ENCODE measurements around the gene MLLT11. TPM values are rescaled to one million over a fixed set of nuclear protein-coding genes. Genes with fewer than 3 reads are reported as not detected.

The MLLT11 gene
- total RNA-seq, 1 experiment from 2014 or later, result 23.3 TPM

DNA sequence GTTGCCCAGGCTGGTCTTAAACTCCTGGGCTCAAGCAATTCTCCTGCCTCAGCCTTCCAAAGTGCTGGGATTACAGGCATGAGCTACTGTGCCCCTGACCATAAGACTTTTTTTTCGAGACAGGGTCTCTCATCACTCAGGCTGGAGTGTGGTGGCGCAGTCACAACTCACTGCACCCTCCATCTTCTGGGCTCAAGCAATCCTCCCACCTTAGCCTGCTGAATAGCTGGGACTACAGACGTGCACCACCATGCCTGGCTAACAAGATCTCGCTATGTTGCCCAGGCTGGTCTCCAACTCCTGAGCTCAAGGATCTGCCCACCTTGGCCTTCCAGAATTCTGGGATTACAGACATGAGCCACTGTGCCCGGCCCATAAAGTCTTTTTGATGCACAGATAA, 10.7 kb upstream of the MLLT11 start:
- Histone ChIP-seq H3K79me2 (ENCODE audit: low read depth) (no peaks in the 10 kb centered on the region), H3K27me3 (ENCODE audit: insufficient read depth, low read depth) (no peaks in the 10 kb centered on the region), H3K9me3 (ENCODE audit: insufficient read depth, low read depth) (no peaks in the 10 kb centered on the region), H3K27ac (no peak overlapping the region), H3K4me2 (peak overlapping the region; percentile 97; the same call in 1 of the 2 replicates), H3K9me2 (ENCODE audit: insufficient read depth) (no peaks in the 10 kb centered on the region), H3K4me3 (no peak overlapping the region), H2AFZ (no peak overlapping the region), H3F3A (ENCODE audit: insufficient read depth, low read depth) (peaks cover 47% of the 10 kb centered on the region), H3K36me3 (ENCODE audit: low read depth) (peaks cover 18% of the 10 kb centered on the region), H3K4me1 (replicated peaks; ENCODE audit: insufficient read depth) (peaks cover 5% of the 10 kb centered on the region), H4K20me1 (ENCODE audit: insufficient read depth) (no peaks in the 10 kb centered on the region)
- ChIA-PET POLR2A (ENCODE audit: unreplicated experiment) (interaction anchor here (0.6 kb wide), 5 partner anchors 13 to 799 kb away, joined by 3 to 8 read pairs (median 6); no protein-coding TSS in a partner anchor), CTCF (interaction anchor here (0.7 to 1.1 kb wide), 2 partner anchors 25 to 842 kb away, joined by 3 read pairs; no protein-coding TSS in a partner anchor)
- DNase-seq, result no peak
- TF ChIP-seq EZH2 (IDR thresholded peaks at IDR 0.05; ENCODE audit: low read depth), result no peak
- TF ChIP-seq, protein P1, sequence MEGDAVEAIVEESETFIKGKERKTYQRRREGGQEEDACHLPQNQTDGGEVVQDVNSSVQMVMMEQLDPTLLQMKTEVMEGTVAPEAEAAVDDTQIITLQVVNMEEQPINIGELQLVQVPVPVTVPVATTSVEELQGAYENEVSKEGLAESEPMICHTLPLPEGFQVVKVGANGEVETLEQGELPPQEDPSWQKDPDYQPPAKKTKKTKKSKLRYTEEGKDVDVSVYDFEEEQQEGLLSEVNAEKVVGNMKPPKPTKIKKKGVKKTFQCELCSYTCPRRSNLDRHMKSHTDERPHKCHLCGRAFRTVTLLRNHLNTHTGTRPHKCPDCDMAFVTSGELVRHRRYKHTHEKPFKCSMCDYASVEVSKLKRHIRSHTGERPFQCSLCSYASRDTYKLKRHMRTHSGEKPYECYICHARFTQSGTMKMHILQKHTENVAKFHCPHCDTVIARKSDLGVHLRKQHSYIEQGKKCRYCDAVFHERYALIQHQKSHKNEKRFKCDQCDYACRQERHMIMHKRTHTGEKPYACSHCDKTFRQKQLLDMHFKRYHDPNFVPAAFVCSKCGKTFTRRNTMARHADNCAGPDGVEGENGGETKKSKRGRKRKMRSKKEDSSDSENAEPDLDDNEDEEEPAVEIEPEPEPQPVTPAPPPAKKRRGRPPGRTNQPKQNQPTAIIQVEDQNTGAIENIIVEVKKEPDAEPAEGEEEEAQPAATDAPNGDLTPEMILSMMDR (conservative IDR thresholded peaks at IDR 0.05), result no peak
- no TSS peak for BruUV-seq (replicated peaks)
- intact Hi-C loops (cut with micrococcal nuclease; ENCODE audit: unreplicated experiment), result loop anchor here (2.0 kb wide), 1 partner anchor 25 kb away; no protein-coding TSS in a partner anchor

DNA sequence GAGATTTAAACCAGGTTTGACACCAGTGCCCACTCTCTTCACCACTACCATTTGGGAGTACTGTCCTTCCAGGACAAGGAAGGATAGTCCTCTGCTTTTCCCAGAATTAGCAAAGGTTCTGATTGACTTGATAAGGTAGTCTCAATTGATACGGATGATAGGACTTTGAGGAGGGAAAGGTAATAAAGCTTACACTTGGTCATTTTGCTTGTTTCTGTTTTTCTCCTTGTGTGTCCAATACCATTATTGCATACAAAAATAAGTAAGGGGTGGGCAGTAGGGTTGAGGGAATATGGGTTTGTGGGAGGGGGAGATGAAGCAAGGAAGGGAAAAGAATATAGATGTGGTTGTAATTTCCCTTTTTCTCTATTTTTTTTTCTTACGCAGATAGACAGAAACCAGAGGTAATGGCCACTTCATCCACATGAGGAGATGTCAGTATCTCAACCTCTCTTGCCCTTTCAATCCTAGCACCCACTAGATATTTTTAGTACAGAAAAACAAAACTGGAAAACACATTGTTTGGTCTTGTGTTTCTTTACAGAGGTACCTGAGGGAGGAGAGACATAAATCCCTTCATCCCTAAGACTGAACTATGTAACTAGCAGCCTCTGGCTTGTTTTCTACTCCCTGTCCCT, 10.0 kb upstream of the MLLT11 start:
- Histone ChIP-seq H3K36me3 (ENCODE audit: low read depth) (peaks cover 25% of the 10 kb centered on the region), H3K4me1 (replicated peaks; ENCODE audit: insufficient read depth) (peaks cover 7% of the 10 kb centered on the region), H4K20me1 (ENCODE audit: insufficient read depth) (no peaks in the 10 kb centered on the region), H3K4me2 (peak overlapping the region; percentile 97; the same call in 1 of the 2 replicates), H3K9me2 (ENCODE audit: insufficient read depth) (no peaks in the 10 kb centered on the region), H3K27me3 (ENCODE audit: insufficient read depth, low read depth) (no peaks in the 10 kb centered on the region), H3K79me2 (ENCODE audit: low read depth) (0 out of 2 replicates have a peak, but pooled peaks cover 4% of the 10 kb centered on the region), H3K27ac (no peak overlapping the region), H3F3A (ENCODE audit: insufficient read depth, low read depth) (peaks cover 47% of the 10 kb centered on the region), H3K4me3 (no peak overlapping the region), H3K9me3 (ENCODE audit: insufficient read depth, low read depth) (no peaks in the 10 kb centered on the region), H2AFZ (no peak overlapping the region)
- POLR2A ChIA-PET (ENCODE audit: unreplicated experiment), result interaction anchor here (0.6 kb wide), 3 partner anchors 12 to 514 kb away, joined by 5 to 7 read pairs (median 6); no protein-coding TSS in a partner anchor
- TF ChIP-seq, protein P1 (conservative IDR thresholded peaks at IDR 0.05), result no peak
- TF ChIP-seq EZH2 (IDR thresholded peaks at IDR 0.05; ENCODE audit: low read depth), result no peak
- DNase-seq, result no peak
- intact Hi-C loops (cut with micrococcal nuclease; ENCODE audit: unreplicated experiment), result no loop called here
- no TSS peak for BruUV-seq (replicated peaks)
- CTCF ChIA-PET, result interaction anchor here (0.7 to 1.1 kb wide), 2 partner anchors 26 to 843 kb away, joined by 3 read pairs; no protein-coding TSS in a partner anchor

DNA sequence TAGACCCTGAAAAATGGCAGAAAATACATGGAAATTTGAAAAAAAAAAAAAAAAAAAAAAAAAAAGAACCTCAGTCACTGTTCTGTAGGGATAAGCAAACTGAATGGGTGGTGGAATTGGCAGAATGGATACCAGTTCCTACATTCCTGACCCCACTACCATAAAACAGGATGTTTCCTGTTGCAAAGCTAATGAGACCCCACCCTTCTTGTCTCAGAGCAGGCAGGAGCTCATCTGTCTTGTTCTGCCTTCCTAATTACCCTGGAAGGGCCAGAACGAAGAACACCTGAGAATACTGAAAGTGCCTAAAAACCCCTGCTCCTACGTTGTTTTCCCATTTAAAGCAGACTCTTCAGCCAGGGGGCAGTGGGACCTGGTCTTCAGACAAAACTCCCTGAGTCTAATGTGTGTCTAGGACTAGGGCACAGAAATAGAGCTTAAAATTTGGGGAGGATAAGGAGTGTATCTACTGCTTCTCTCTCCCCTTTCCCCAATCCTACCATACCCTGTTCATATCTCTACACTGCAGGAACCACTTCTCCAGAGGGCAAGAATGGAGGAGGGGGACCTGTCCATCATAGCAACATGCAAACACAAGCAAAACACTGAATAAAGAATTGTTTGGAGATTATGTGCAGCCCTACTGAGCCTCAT, 8.7 kb upstream of the MLLT11 start:
- Histone ChIP-seq H4K20me1 (ENCODE audit: insufficient read depth) (0 out of 2 replicates have a peak, but pooled peaks cover under 1% of the 10 kb centered on the region), H3K9me3 (ENCODE audit: insufficient read depth, low read depth) (no peaks in the 10 kb centered on the region), H2AFZ (no peak overlapping the region), H3K4me2 (no peak overlapping the region), H3K79me2 (ENCODE audit: low read depth) (peaks cover 17% of the 10 kb centered on the region), H3K9me2 (ENCODE audit: insufficient read depth) (no peaks in the 10 kb centered on the region), H3K27me3 (ENCODE audit: insufficient read depth, low read depth) (no peaks in the 10 kb centered on the region), H3K4me1 (replicated peaks; ENCODE audit: insufficient read depth) (peaks cover 20% of the 10 kb centered on the region), H3K36me3 (ENCODE audit: low read depth) (peaks cover 30% of the 10 kb centered on the region), H3K27ac (no peak overlapping the region), H3K4me3 (no peak overlapping the region), H3F3A (ENCODE audit: insufficient read depth, low read depth) (peaks cover 42% of the 10 kb centered on the region)
- intact Hi-C loops (cut with micrococcal nuclease; ENCODE audit: unreplicated experiment), result no loop called here
- no TSS peak for BruUV-seq (replicated peaks)
- no peak for DNase-seq
- ChIA-PET POLR2A (ENCODE audit: unreplicated experiment) (interaction anchor here (0.7 kb wide), 1 partner anchor 143 kb away, joined by 3 read pairs; no protein-coding TSS in a partner anchor), CTCF (no interaction called here)
- TF ChIP-seq EZH2 (IDR thresholded peaks at IDR 0.05; ENCODE audit: low read depth), result no peak
- TF ChIP-seq, protein P1 (conservative IDR thresholded peaks at IDR 0.05), result no peak

All from PC-9 (cell line).